HEK293T (cell line): ENCODE results near the gene BACH2.

ENCODE experiments used
- ARNT ChIP-seq: fragments of 450-650 bp; IDR thresholded peaks from 2 replicates; pipeline ENCODE4 v1.6.1; 2017; ENCODE audit warnings: mild to moderate bottlenecking
- FOXK2 ChIP-seq: fragments of 450-650 bp; IDR thresholded peaks from 2 replicates; pipeline ENCODE4 v1.6.1; 2016; ENCODE audit warnings: mild to moderate bottlenecking
- FOXM1 ChIP-seq: fragments of 450-650 bp; IDR thresholded peaks from 2 replicates; pipeline ENCODE4 v1.6.1; 2017; ENCODE audit warnings: mild to moderate bottlenecking, borderline replicate concordance
- HDGF ChIP-seq: fragments of 450-650 bp; IDR thresholded peaks from 2 replicates; pipeline ENCODE4 v1.6.1; 2017; ENCODE audit warnings: antibody characterized with exemption, borderline replicate concordance
- TARDBP ChIP-seq: fragments of 450-650 bp; IDR thresholded peaks from 2 replicates; pipeline ENCODE4 v1.6.1; 2016

GRCh38 chr6:90080876-90081481, 215.7 kb downstream of the BACH2 start:
- TF ChIP-seq ARNT (no peak), HDGF (no peak), FOXK2 (no peak), TARDBP (no peak), FOXM1 (no peak)
